NCI-H1436 treated with DMSO at 0.1 percent for 48 hours (cell line): ENCODE results near the gene IRF2.

Experiments used
- DNase-seq: peaks from one replicate; lab custom pipeline; 2025; lab: John Stamatoyannopoulos, UW

Gene IRF2

GRCh38 chr4:184409502-184409901, 64.8 kb downstream of the IRF2 start:
- no peak for DNase-seq

GRCh38 chr4:184408684-184409081, 65.7 kb downstream of the IRF2 start:
- no peak for DNase-seq

GRCh38 chr4:184408021-184408683, 66.2 kb downstream of the IRF2 start:
- DNase-seq: no peak

GRCh38 chr4:184406958-184407391, 67.4 kb downstream of the IRF2 start:
- no peak for DNase-seq

- no peak for DNase-seq
Observed at GRCh38 chr4:184404047-184404446, 70.3 kb downstream of the IRF2 start.

GRCh38 chr4:184403384-184403781, 71.0 kb downstream of the IRF2 start:
- DNase-seq: no peak

- no peak for DNase-seq
Observed at GRCh38 chr4:184402740-184403383, 71.5 kb downstream of the IRF2 start.

- no peak for DNase-seq
Observed at GRCh38 chr4:184402239-184402638, 72.1 kb downstream of the IRF2 start.

GRCh38 chr4:184401397-184402171, 72.8 kb downstream of the IRF2 start:
- no peak for DNase-seq

- DNase-seq: no peak
Observed at GRCh38 chr4:184400891-184401290, 73.5 kb downstream of the IRF2 start.

- DNase-seq: no peak
Observed at GRCh38 chr4:184400375-184400870, 73.9 kb downstream of the IRF2 start.

GRCh38 chr4:184399512-184399908, 74.8 kb downstream of the IRF2 start:
- DNase-seq: no peak

GRCh38 chr4:184398741-184399511, 75.4 kb downstream of the IRF2 start:
- DNase-seq: no peak

- DNase-seq: no peak
Observed at GRCh38 chr4:184397516-184398163, 76.7 kb downstream of the IRF2 start.

- DNase-seq: no peak
Observed at GRCh38 chr4:184396570-184397515, 77.5 kb downstream of the IRF2 start.

GRCh38 chr4:184395971-184396391, 78.4 kb downstream of the IRF2 start:
- DNase-seq: no peak

GRCh38 chr4:184395451-184395917, 78.9 kb downstream of the IRF2 start:
- DNase-seq: no peak

- no peak for DNase-seq
Observed at GRCh38 chr4:184392748-184393559, 81.4 kb downstream of the IRF2 start.

- no peak for DNase-seq
Observed at GRCh38 chr4:184392316-184392715, 82.0 kb downstream of the IRF2 start.
